Measurements from ENCODE around the gene AK1. TPM values are rescaled to one million over a fixed set of nuclear protein-coding genes. Genes with fewer than 3 reads are reported as not detected.

Gene AK1
- total RNA-seq, 2 donors from 2014 or later, result 22.2 to 123 TPM

DNA sequence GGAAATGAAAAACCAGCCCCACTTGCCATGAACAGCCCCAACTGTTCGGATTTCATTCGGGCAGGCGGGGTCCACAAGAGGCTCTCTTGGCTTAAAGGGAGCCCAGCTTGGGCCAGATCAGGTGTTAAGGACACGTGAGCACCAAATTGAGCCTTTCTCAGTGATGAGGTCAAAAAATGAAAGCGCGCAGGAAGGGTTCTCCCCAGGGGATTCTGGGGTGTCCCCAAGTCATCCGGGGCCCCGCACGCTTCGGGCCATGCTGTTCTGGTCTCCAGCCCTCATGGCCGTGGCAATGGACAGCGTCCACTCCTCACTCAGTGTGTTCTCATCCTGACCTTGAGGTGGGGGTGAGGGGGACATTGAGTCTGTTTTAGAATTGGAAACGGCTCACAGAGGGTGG, 10.9 kb downstream of the AK1 start:
- no peak for DNase-seq (ENCODE audit: low spot score)
- intact Hi-C loops (cut with DNase I), result no loop called here
- H3K4me3 ChIP-seq, result no peak overlapping the region
- no peaks in the 10 kb centered on the region for H3K9me3 ChIP-seq
- H3K36me3 ChIP-seq, result no peaks in the 10 kb centered on the region
- H3K27me3 ChIP-seq (replicated peaks; ENCODE audit: insufficient read depth), result no peaks in the 10 kb centered on the region
- 92% methylated on average over 13 of the region's 13 CpGs for WGBS
- H3K27ac ChIP-seq, result no peak overlapping the region
- no peaks in the 10 kb centered on the region for H3K4me1 ChIP-seq (replicated peaks)
- no peak for TF ChIP-seq POLR2A (IDR thresholded peaks at IDR 0.05)
- no peak for TF ChIP-seq POLR2AphosphoS5 (IDR thresholded peaks at IDR 0.05)
- TF ChIP-seq, protein P1, sequence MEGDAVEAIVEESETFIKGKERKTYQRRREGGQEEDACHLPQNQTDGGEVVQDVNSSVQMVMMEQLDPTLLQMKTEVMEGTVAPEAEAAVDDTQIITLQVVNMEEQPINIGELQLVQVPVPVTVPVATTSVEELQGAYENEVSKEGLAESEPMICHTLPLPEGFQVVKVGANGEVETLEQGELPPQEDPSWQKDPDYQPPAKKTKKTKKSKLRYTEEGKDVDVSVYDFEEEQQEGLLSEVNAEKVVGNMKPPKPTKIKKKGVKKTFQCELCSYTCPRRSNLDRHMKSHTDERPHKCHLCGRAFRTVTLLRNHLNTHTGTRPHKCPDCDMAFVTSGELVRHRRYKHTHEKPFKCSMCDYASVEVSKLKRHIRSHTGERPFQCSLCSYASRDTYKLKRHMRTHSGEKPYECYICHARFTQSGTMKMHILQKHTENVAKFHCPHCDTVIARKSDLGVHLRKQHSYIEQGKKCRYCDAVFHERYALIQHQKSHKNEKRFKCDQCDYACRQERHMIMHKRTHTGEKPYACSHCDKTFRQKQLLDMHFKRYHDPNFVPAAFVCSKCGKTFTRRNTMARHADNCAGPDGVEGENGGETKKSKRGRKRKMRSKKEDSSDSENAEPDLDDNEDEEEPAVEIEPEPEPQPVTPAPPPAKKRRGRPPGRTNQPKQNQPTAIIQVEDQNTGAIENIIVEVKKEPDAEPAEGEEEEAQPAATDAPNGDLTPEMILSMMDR (IDR thresholded peaks at IDR 0.05), result no peak

DNA sequence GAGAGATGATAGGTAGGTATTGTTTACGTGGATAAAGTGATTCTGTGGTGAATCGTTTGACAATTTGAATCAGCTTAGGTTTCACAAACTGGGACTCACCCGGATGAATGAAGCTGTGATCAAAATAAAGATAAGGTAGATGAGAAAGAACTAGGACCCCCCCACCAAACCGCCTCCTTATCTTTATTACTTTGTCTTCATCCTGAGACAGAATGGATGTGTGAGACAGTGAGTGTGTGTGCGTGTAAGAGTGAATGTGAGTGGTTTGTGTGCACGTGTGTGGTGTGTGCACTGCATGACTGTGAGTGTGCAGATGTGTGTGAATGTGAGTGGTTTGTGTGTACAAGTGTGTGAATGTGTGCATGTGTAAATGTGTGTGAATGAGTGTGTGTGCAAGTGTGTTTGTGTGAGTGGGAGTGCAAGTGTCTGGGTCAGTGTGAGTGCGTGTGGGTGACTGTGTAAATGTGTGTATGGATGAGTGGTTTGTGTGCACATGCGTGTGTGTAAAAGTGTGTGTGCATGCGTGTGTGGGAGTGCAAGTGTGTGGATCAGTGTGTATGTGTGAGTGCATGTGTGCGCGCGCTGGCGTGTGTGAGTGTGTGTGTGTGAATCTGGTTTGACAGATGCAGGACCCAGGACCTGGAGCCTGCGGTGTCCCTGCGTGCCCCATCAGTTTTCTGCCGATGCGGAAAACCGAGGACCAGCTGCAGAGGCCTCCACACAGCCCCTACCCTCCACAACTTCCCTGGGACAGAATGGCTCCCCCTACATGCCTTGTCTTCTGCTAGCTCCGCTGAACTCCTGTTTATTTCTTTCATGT, 11.6 kb downstream of the AK1 start:
- intact Hi-C loops (cut with DNase I), result no loop called here
- H3K4me1 ChIP-seq (replicated peaks), result no peaks in the 10 kb centered on the region
- H3K27ac ChIP-seq, result no peak overlapping the region
- 68% methylated on average over 19 of the region's 19 CpGs for WGBS
- no peaks in the 10 kb centered on the region for H3K27me3 ChIP-seq (replicated peaks; ENCODE audit: insufficient read depth)
- no peak overlapping the region for H3K4me3 ChIP-seq
- no peaks in the 10 kb centered on the region for H3K9me3 ChIP-seq
- no peak for DNase-seq (ENCODE audit: low spot score)
- H3K36me3 ChIP-seq, result no peaks in the 10 kb centered on the region
- TF ChIP-seq, protein P1 (IDR thresholded peaks at IDR 0.05), result no peak
- TF ChIP-seq POLR2A (IDR thresholded peaks at IDR 0.05) (no peak), POLR2AphosphoS5 (IDR thresholded peaks at IDR 0.05) (no peak)

DNA sequence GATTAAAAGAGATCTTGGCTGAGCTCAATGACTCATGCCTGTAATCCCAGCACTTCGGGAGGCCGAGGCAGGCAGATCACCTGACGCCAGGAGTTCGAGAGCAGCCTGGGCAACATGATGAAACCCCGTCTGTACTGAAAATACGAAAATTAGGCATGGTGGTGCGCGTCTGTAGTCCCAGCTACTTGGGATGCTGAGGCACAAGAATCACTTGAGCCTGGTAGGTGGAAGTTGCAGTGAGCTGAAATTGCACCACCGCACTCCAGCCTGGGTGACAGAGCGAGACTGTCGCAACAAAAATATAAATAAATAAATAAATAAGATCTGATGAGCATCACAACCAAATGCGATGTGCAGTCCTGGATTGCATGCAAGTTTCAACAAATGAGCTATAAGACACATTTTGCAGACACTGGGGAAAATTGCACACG, 14.3 kb downstream of the AK1 start:
- intact Hi-C loops (cut with DNase I), result no loop called here
- TF ChIP-seq POLR2A (IDR thresholded peaks at IDR 0.05), result no peak
- TF ChIP-seq POLR2AphosphoS5 (IDR thresholded peaks at IDR 0.05), result no peak
- TF ChIP-seq, protein P1 (IDR thresholded peaks at IDR 0.05), result no peak
- H3K36me3 ChIP-seq, result no peaks in the 10 kb centered on the region
- WGBS, result 80% methylated on average over 13 of the region's 13 CpGs
- H3K27me3 ChIP-seq (replicated peaks; ENCODE audit: insufficient read depth), result no peaks in the 10 kb centered on the region
- H3K4me3 ChIP-seq, result no peak overlapping the region
- H3K9me3 ChIP-seq, result no peaks in the 10 kb centered on the region
- no peak for DNase-seq (ENCODE audit: low spot score)
- no peaks in the 10 kb centered on the region for H3K4me1 ChIP-seq (replicated peaks)
- no peak overlapping the region for H3K27ac ChIP-seq

- Histone ChIP-seq H3K27me3 (replicated peaks; ENCODE audit: insufficient read depth) (no peaks in the 10 kb centered on the region), H3K27ac (peak overlapping the region in 1 of 2 donors; percentile 24), H3K4me1 (replicated peaks) (no peaks in the 10 kb centered on the region), H3K4me3 (no peak overlapping the region), H3K9me3 (no peaks in the 10 kb centered on the region), H3K36me3 (no peaks in the 10 kb centered on the region)
- WGBS, result 66% methylated on average over 29 of the region's 29 CpGs
- DNase-seq (ENCODE audit: low spot score), result peak; percentile 19
- intact Hi-C loops (cut with DNase I), result no loop called here
- TF ChIP-seq POLR2AphosphoS5 (IDR thresholded peaks at IDR 0.05), result no peak
- TF ChIP-seq, protein P1 (IDR thresholded peaks at IDR 0.05), result no peak
- TF ChIP-seq POLR2A (IDR thresholded peaks at IDR 0.05), result no peak
Observed at GRCh38 chr9:127862075-127863011, 15.1 kb downstream of the AK1 start.
